ENCODE measurements around the gene CHD9NB.

DNA sequence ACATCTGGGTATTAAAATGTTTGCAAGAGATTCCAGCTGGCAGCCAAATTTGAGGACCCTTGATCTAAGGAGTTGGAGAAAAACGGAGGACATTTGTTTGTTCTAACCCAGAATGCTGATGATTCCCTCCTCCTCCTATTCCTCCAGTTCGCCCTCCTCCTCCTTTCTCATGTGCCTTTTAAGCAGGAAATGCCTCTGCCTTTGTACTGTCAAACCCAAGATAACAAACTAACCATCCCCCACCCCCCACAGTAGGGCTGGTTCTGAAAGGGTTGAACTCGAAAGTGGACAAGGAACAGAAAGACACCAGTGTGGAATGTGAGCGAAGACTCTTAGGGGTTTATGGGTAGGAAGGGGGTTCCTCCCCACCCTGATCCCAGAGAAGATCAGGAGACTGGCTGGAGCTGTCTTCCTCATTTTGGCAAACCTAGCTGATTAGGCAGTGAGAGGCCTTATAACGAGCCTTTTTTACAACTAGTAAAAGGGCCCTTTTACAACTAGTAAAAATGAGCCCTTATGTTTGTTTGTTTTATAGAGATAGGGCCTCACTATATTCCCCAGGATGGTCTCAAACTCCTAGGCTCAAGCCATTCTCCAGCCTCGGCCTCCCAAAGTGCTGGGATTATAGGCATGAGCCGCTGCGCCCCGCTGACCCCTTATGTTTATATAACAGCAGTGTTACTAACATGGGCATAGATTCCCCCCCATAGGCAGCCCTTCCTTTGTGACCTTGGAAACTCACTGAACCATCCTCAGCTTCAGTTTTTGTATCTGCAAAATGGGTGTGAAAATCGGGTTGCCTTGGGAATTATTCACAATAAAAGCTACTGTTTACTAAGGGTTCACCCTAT is 3.1 kb upstream of the CHD9NB start:
- TF ChIP-seq, protein P1, sequence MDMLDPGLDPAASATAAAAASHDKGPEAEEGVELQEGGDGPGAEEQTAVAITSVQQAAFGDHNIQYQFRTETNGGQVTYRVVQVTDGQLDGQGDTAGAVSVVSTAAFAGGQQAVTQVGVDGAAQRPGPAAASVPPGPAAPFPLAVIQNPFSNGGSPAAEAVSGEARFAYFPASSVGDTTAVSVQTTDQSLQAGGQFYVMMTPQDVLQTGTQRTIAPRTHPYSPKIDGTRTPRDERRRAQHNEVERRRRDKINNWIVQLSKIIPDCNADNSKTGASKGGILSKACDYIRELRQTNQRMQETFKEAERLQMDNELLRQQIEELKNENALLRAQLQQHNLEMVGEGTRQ (CRISPR knock-in tag; IDR thresholded peaks at IDR 0.05), result no peak
- peak; percentile 54 for TF ChIP-seq CREM (IDR thresholded peaks at IDR 0.05; ENCODE audit: low read depth)
- TF ChIP-seq, protein P2, sequence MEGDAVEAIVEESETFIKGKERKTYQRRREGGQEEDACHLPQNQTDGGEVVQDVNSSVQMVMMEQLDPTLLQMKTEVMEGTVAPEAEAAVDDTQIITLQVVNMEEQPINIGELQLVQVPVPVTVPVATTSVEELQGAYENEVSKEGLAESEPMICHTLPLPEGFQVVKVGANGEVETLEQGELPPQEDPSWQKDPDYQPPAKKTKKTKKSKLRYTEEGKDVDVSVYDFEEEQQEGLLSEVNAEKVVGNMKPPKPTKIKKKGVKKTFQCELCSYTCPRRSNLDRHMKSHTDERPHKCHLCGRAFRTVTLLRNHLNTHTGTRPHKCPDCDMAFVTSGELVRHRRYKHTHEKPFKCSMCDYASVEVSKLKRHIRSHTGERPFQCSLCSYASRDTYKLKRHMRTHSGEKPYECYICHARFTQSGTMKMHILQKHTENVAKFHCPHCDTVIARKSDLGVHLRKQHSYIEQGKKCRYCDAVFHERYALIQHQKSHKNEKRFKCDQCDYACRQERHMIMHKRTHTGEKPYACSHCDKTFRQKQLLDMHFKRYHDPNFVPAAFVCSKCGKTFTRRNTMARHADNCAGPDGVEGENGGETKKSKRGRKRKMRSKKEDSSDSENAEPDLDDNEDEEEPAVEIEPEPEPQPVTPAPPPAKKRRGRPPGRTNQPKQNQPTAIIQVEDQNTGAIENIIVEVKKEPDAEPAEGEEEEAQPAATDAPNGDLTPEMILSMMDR (IDR thresholded peaks at IDR 0.05 in 2 of 3, conservative IDR thresholded peaks at IDR 0.05 in 1 of 3; ENCODE audit: insufficient read depth in 2 of 3, low read depth in 1 of 3, low read length in 3 of 3), result 0 out of 6 replicates have a peak, but pooled peaks of 1 of the 3 experiments have one; percentile 6
- no peak for TF ChIP-seq KAT2B (IDR thresholded peaks at IDR 0.05; ENCODE audit: low read depth, low read length)

Data from K562 (cell line).